Breast epithelium (tissue), 4 donors: Measurements from ENCODE around the gene NSG2. TPM values are rescaled to one million over a fixed set of nuclear protein-coding genes. Genes with fewer than 3 reads are reported as not detected.
A peak's percentile ranks its signal among the peaks of the same experiment; 100 is the strongest.

Experiments
- DNase-seq, 2 donors: peaks; one replicate each; pipeline ENCODE4 v3.0.0-alpha.2; 2019; ENCODE audit warnings: low spot score in 2 of 2
- H3K27ac ChIP-seq, 2 donors: fragments of 200-600 bp; sonication (generic) in 1 of 2; one replicate each; pipeline ENCODE4 v1.5.1; 2016 to 2019; ENCODE audit warnings: mild to moderate bottlenecking in 1 of 2
- H3K27me3 ChIP-seq, 2 donors: fragments of 200-600 bp; sonication (generic) in 1 of 2; one replicate each; pipeline versions ENCODE4 v1.5.1 to v1.6.0; 2017 to 2019; ENCODE audit warnings: control low read depth in 1 of 2, mild to moderate bottlenecking in 1 of 2
- H3K36me3 ChIP-seq: fragments of 200-600 bp; one replicate; pipeline ENCODE4 v1.5.1; 2019
- H3K4me1 ChIP-seq, 2 donors: fragments of 200-600 bp; sonication (generic); one replicate each; pipeline ENCODE4 v1.5.1; 2016 to 2019; ENCODE audit warnings: control low read depth in 1 of 2
- H3K4me3 ChIP-seq, 3 donors: fragments of 200-600 bp; sonication (generic); 1 replicate in 2 of 3; 2 replicates in 1 of 3; pipeline ENCODE4 v1.5.1; 2016 to 2019; ENCODE audit warnings: mild to moderate bottlenecking in 3 of 3, moderate library complexity in 2 of 3
- H3K9me3 ChIP-seq, 2 donors: fragments of 200-600 bp; sonication (generic) in 1 of 2; one replicate each; pipeline ENCODE4 v1.5.1; 2016 to 2019; ENCODE audit warnings: control low read depth in 1 of 2
- POLR2A ChIP-seq: fragments of 450-650 bp; IDR thresholded peaks from one replicate; pipeline ENCODE4 v1.6.1; 2016; ENCODE audit warnings: antibody characterized with exemption, mild to moderate bottlenecking, moderate library complexity
- POLR2AphosphoS5 ChIP-seq, 3 donors: sonication (generic); formaldehyde crosslinking; IDR thresholded peaks; one replicate each; pipeline ENCODE4 v1.6.1; 2017; ENCODE audit warnings: antibody characterized with exemption in 3 of 3
- intact Hi-C: fragments of 100-400 bp; cut with DNase I; formaldehyde crosslinking; loops from one replicate; pipeline ENCODE4 v1.15.1; 2023; ENCODE audit warnings: low total_unique reads
- total RNA-seq, 3 donors: library from RNA; depleted of rRNA; stranded (reverse); fragments of >200 nt; gene quantifications; one replicate each; pipeline ENCODE4 v1.1.0, GENCODE V29; 2016
- TF ChIP-seq, protein P1 (sequence below), 3 donors: fragments of 450-650 bp; IDR thresholded peaks; one replicate each; pipeline ENCODE4 v1.5.1; 2016 to 2017; ENCODE audit warnings: antibody characterized with exemption in 3 of 3, mild to moderate bottlenecking in 3 of 3, moderate library complexity in 3 of 3

Gene NSG2
- total RNA-seq = not detected

DNA sequence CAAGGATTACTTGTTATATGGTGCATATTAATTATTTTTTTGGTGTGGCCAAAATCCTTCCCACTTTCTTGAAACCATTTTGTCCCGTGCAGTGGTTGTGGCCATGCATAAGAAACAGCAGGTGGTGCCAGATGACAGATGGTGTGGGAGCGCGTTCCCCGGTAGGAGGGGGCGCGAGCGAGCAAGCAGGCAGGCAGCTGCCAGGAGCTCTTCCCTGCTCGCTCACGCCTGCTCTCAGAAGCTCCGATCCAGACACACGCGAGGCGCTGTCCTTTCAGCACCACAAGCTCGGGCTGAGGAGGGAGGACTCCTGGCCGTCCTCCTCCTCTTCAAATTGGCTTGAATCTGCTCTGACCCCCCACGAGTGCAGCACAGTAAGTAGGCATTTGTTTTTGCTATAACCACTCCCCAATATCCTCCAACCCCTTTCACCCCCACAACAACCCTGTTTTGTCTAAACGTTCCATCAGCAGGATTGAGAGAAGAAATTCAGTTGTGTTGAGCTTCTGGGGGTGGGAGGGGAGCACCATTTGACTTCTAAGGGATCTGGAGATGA is at the start of gene NSG2:
TSS of gene NSG2 (plus strand) at position 237 of the 556 bp plus-strand sequence. CDS start 1,050 bp downstream, outside the sequence.
- TF ChIP-seq POLR2A (no peak), POLR2AphosphoS5 (IDR thresholded peaks at IDR 0.05) (no peak)
- TF ChIP-seq, protein P1, sequence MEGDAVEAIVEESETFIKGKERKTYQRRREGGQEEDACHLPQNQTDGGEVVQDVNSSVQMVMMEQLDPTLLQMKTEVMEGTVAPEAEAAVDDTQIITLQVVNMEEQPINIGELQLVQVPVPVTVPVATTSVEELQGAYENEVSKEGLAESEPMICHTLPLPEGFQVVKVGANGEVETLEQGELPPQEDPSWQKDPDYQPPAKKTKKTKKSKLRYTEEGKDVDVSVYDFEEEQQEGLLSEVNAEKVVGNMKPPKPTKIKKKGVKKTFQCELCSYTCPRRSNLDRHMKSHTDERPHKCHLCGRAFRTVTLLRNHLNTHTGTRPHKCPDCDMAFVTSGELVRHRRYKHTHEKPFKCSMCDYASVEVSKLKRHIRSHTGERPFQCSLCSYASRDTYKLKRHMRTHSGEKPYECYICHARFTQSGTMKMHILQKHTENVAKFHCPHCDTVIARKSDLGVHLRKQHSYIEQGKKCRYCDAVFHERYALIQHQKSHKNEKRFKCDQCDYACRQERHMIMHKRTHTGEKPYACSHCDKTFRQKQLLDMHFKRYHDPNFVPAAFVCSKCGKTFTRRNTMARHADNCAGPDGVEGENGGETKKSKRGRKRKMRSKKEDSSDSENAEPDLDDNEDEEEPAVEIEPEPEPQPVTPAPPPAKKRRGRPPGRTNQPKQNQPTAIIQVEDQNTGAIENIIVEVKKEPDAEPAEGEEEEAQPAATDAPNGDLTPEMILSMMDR (IDR thresholded peaks at IDR 0.05) = peak in 2 of 3 donors; percentile 62 to 65
- H3K36me3 ChIP-seq = no peaks in the 10 kb centered on the region
- H3K27me3 ChIP-seq = peaks cover 0 to 7% of the 10 kb centered on the region in 2 donors
- H3K4me3 ChIP-seq = no peak within 1 kb of the TSS
- DNase-seq = peak; percentile 67 to 79
- no peaks in the 10 kb centered on the region for H3K9me3 ChIP-seq
- intact Hi-C loops = no loop called here
- H3K4me1 ChIP-seq = no peaks in the 10 kb centered on the region
- H3K27ac ChIP-seq = no peak within 1 kb of the TSS

DNA sequence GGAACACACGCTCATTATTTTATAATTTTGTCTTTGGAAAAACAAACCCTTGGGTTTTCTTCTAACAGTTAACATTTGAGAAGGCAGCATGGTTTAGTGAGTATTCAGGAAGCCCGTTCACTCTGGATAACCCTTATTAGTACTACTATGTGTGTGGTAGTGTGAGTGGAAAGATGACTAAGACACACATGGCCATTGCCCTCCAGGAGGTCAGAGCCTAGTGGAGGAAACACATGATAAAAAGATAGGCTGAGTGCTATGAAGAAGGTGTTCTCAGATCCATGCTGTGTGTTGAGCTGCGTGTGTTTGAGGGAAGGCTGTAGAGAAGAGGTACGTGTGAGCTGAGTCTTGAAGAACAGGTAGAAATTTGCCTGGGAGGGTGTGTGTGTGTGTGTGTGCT is 48.2 kb upstream of the NSG2 start:
- H3K27me3 ChIP-seq = peaks cover 0 to 5% of the 10 kb centered on the region in 2 donors
- intact Hi-C loops = no loop called here

GRCh38 chr5:173998531-173998930 is 47.0 kb upstream of the NSG2 start:
- Histone ChIP-seq H3K9me3 (no peaks in the 10 kb centered on the region), H3K4me1 (no peaks in the 10 kb centered on the region), H3K27me3 (peaks cover 0 to 5% of the 10 kb centered on the region in 2 donors), H3K4me3 (no peak overlapping the region), H3K27ac (no peak overlapping the region), H3K36me3 (no peaks in the 10 kb centered on the region)
- intact Hi-C loops = no loop called here
- TF ChIP-seq POLR2AphosphoS5 (IDR thresholded peaks at IDR 0.05) = no peak
- TF ChIP-seq, protein P1 (IDR thresholded peaks at IDR 0.05) = no peak
- no peak for TF ChIP-seq POLR2A
- no peak for DNase-seq

More for the DNA sequence above, 48.2 kb upstream of the NSG2 start:
- no peak for DNase-seq
- no peaks in the 10 kb centered on the region for H3K4me1 ChIP-seq
- H3K9me3 ChIP-seq = no peaks in the 10 kb centered on the region
- H3K27ac ChIP-seq = no peak overlapping the region
- no peak overlapping the region for H3K4me3 ChIP-seq
- TF ChIP-seq POLR2A = no peak
- TF ChIP-seq POLR2AphosphoS5 (IDR thresholded peaks at IDR 0.05) = no peak
- no peaks in the 10 kb centered on the region for H3K36me3 ChIP-seq

DNA sequence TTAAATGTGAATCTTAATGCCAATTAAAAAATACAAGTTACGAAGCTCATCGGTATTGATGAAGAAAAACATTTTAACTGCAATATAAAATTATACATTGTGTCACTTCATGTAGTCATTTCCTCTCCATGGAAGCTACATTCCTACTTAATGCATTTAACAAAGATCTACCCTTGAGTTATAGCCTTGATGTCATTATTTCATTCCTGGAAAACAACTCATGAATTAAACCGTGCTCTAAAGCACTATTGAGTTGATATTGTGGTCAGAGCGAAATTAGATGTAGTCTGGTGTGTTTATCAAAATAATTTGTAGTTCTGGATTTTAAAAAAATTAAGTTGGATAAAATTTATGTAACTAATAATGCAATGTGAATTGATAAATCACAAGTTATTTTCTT is 45.4 kb upstream of the NSG2 start:
- Histone ChIP-seq H3K27me3 (peaks cover 0 to 5% of the 10 kb centered on the region in 2 donors), H3K4me3 (no peak overlapping the region), H3K4me1 (no peaks in the 10 kb centered on the region), H3K9me3 (no peaks in the 10 kb centered on the region), H3K27ac (no peak overlapping the region), H3K36me3 (no peaks in the 10 kb centered on the region)
- TF ChIP-seq POLR2AphosphoS5 (IDR thresholded peaks at IDR 0.05) (no peak), POLR2A (no peak)
- TF ChIP-seq, protein P1 (IDR thresholded peaks at IDR 0.05) = no peak
- no peak for DNase-seq
- intact Hi-C loops = no loop called here

DNA sequence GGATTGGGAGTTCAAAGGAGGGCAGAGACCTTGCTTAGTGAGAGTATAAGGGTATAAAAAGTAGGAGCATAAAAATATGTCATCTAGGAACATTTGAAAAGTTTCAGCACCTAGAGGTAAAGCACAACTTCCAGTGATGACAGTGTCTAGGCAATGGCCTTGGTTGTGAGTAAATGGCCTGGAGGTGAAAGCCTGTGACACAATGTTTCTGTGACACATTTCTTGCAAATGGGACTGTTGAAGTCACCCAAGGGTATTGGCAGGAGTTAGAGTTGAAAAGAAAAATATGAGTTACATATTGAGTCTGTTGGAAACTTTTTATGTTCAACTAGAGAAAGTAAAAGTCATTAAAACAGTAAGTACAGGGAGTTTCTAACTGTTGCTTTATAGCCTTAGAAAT is 41.7 kb upstream of the NSG2 start:
- intact Hi-C loops = no loop called here

More for the DNA sequence above, 41.7 kb upstream of the NSG2 start:
- Histone ChIP-seq H3K27me3 (no peaks in the 10 kb centered on the region), H3K36me3 (no peaks in the 10 kb centered on the region), H3K27ac (no peak overlapping the region), H3K4me1 (no peaks in the 10 kb centered on the region), H3K4me3 (no peak overlapping the region), H3K9me3 (no peaks in the 10 kb centered on the region)
- DNase-seq = no peak
- TF ChIP-seq POLR2AphosphoS5 (IDR thresholded peaks at IDR 0.05) (no peak), POLR2A (no peak)
- TF ChIP-seq, protein P1 (IDR thresholded peaks at IDR 0.05) = no peak
